ENCODE data around the gene SIN3A.

DNA sequence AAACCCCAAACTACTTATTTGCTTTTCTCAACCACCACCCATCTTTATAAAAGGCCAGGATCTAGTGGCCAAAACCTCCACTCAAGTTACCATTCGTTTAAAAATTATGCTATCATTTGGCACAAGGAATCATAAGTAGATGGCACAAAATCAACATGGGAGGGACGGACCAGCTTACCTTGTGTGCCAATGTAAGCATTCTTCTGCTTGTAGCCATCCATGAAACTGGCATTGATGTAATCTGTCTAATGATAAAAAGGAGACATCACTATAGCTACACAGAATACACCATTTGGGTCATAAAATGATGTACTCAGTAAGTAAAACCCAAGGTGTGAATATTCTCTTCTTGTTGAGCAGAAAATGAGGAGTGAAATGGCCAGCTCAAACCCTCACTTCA is 28.2 kb upstream of the SIN3A start:
- TF ChIP-seq CTCF (conservative IDR thresholded peaks at IDR 0.05) (no peak), EZH2 (IDR thresholded peaks at IDR 0.05; ENCODE audit: low read depth) (no peak)

Data from PC-9 (cell line).